HG02759 (cell line): ENCODE measurements around the gene RAB3GAP2.
"Not testable (repeated sequence)": the region's sequence is repeated elsewhere in the genome, so short reads cannot be mapped to it uniquely, and the experiment has no call there.

ENCODE experiments used
- ATAC-seq: cut with Tn5 transposase; IDR thresholded peaks from one replicate; pipeline ENCODE4 v1.9.1; 2021; ENCODE audit warnings: mild to moderate bottlenecking, moderate library complexity; ENCODE audit not compliant: unreplicated experiment

The RAB3GAP2 gene

DNA sequence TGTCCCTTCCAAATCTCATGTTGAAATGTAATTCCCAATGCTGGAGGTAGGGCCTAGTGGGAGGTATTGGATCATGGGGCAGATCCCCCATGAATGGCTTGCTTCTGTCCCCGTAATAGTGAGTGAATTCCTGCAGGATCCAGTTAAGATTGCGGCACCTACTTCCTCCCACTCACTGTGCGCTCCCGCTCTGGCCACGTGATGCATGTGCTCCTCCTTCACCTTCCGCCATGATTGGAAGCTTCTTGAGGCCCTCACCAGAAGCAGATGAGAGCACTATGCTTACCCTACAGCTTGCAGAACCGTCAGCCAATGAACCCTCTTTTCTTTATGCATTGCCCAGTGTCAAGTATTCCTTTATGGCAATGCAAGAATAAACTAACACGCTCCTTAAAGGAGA, 14.9 kb upstream of the RAB3GAP2 start:
- no peak for ATAC-seq

DNA sequence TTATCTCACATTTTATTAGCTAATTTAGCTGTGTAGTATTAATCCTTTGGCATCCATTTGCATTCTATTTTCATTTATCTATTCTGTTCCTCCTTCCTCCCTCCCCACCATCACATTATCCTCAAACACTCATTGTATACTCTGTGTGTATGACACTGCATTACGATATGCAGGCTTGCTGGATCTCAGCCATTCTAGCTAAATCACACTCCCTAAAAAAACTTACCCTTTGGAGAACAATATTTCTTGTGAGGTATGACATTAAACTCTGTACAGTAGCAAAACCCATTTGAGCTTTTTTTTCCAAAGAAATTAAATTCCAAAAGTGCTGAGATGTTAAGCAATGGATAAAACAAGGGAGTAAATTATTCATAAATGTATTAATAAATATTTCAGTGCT, 11.4 kb upstream of the RAB3GAP2 start:
- no peak for ATAC-seq

- no peak for ATAC-seq
These were observed 8.9 kb upstream of the RAB3GAP2 start for GRCh38 chr1:220281159-220281574.

- no peak for ATAC-seq
These were observed 8.0 kb upstream of the RAB3GAP2 start for GRCh38 chr1:220280249-220280648.

- ATAC-seq: no peak
These were observed 6.7 kb upstream of the RAB3GAP2 start for GRCh38 chr1:220278991-220279390.

DNA sequence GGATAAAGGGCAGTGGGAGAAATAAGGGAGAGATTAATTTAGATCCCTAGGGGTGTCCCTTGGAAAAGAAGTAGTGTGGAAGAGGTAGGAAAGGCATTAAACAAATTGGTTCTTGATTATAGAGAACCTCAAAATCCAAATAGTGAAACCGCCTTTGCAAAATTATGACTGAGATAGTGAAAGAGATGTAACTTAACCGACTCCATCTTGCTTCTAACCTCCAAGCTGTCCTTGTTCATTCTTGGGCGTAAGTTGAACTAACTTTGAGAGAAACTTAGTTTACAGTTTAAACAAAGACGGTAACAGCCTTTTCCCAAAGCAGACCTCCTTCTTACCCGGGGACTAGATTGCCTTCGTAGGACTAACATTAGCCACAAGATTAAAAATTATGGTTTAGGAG, 3.2 kb upstream of the RAB3GAP2 start:
- no peak for ATAC-seq

DNA sequence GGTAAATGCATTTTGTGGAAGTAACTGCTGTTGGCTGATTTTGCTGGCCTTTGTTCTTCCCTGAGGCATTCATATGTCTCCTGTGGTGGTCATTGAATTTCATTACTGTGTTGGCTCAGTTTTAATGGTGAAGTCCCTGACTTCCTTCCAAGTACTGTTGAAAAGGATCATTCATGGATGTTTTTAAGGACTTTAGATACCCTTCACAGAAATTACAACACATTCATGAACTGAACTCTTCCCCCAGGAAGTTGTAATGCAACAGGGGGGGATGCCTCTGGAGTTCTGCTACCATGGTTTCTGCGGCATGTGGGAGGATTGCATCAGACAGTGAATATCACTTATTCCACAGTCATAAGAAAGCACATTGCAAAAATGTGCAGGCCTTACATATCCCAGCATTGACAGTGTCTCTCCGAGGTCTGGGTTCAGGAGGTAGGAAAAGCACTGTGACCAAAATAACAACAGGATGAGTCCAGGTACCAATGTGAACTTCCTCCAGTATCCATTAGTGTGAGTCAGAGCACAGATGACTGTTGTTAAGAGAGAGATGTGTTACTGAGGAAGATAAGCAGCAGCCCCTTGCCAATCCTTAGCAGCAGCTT, 2.1 kb upstream of the RAB3GAP2 start:
- ATAC-seq: no peak

- ATAC-seq: no peak
These were observed 513 bp upstream of the RAB3GAP2 start for GRCh38 chr1:220272841-220273090.

GRCh38 chr1:220271706-220272046, 577 bp downstream of the RAB3GAP2 start:
- ATAC-seq: no peak

DNA sequence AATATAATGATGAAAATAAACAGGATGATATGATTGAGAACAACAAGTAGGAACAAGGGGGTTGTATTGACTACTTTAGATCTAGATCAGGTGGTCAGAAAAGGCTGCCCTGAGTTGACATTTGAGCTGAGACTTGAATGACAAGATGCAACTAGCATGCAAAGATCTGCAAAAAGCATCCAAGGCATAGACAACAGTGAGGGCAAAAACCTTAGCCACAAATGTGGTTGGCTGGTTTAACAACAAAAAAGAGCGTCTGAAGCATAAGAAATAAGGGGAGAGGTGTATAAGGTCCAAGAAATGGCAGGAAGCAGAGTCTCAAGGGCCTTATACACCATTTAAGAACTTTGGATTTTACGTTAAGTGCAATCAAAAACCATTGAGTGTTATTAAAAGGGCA, 3.2 kb downstream of the RAB3GAP2 start:
- ATAC-seq: no peak

DNA sequence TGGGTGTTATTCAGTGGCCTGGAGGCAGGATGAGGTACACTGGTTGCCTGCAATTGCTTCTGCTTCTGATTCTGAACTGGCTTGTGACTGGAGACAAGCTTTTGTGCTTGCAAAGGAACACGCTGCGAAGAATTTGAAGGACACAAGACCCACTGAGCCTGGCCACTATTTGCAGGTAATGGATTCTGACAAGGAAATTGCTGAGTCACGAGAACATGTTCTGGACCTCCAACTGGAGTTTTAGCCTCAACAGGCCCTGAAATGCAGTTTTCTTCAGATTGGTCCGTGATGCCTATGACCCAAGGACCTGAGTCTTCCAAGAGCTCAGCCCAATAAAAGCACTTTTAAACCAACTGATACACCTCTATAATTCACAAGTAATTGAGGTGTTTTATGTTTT, 4.6 kb downstream of the RAB3GAP2 start:
- no peak for ATAC-seq

GRCh38 chr1:220260228-220260627, 12.0 kb downstream of the RAB3GAP2 start:
- not testable (repeated sequence) for ATAC-seq

GRCh38 chr1:220259756-220260155, 12.5 kb downstream of the RAB3GAP2 start:
- not testable (repeated sequence) for ATAC-seq

DNA sequence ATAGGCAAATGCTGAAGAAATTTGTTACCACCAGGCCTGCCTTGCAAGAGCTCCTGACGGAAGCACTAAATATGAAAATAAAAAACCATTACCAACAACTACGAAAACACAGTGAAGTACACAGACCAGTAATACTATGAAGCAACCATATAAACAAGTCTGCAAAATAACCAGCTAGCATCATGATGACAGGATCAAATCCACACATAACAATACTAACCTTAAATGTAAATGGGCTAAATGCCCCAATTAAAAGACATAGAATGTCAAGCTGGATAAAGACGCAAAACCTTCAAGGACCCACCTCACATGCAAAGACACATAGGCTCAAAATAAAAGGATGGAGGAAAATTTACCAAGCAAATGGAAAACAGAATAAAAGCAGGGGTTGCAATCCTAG, 16.1 kb downstream of the RAB3GAP2 start:
- ATAC-seq: not testable (repeated sequence)

- no peak for ATAC-seq
These were observed 17.0 kb downstream of the RAB3GAP2 start for GRCh38 chr1:220255204-220255603.

DNA sequence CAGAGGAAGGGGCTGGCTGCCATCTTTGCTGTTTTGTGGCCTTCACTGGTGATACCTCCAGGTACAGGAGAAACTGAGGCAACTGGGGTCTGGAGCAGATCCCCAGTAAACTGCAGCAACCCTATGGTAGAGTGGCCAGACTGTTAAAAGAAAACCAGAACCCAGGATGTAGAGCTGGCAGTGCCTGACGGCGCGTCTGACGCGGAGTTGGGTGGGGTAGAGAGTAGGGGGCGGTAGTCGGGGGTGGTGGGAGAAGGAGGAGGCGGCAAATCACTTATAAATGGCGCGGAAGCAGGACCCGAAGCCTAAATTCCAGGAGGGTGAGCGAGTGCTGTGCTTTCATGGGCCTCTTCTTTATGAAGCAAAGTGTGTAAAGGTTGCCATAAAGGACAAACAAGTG, 19.0 kb downstream of the RAB3GAP2 start:
- not testable (repeated sequence) for ATAC-seq

DNA sequence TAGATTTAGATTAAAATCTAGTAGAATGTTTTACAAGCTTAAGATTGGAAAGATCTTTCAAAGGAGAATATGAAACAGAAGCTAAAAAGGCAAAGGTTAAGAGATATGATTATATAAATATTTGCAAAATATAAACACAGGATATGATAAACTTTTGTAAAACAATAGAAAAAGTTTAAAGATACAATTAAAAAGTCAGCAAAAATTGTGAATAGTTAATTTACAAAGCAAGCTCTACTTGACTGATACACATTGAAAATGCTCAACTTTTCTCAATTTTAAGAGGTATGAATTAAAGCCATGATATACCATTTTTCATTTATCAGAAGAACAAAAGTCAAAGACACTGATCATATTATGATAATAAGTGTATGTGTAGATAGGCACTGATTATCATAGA, 21.0 kb downstream of the RAB3GAP2 start:
- ATAC-seq: no peak

DNA sequence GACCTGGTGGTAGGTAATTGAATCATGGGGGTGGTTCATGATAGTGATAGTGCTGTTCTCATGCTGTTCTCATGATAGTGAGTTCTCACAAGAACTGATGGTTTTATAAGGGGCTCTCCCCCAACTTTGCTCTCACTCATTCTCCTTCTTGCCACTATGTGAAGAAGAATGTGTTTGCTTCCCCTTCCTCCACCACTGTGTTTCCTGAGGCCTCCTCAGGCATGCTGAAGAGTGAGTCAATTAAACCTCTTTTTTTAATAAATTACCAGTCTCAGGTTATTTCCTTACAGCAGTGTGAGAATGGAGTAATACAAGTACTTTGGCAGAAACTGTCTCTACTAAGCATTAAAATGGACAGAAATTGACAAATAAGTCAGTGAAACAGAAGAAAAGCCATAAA, 21.6 kb downstream of the RAB3GAP2 start:
- ATAC-seq: no peak

- ATAC-seq: no peak
These were observed 22.7 kb downstream of the RAB3GAP2 start for GRCh38 chr1:220249522-220249921.

- not testable (repeated sequence) for ATAC-seq
These were observed 23.5 kb downstream of the RAB3GAP2 start for GRCh38 chr1:220248715-220249265.

- ATAC-seq: not testable (repeated sequence)
These were observed 26.4 kb downstream of the RAB3GAP2 start for GRCh38 chr1:220245900-220246299.

DNA sequence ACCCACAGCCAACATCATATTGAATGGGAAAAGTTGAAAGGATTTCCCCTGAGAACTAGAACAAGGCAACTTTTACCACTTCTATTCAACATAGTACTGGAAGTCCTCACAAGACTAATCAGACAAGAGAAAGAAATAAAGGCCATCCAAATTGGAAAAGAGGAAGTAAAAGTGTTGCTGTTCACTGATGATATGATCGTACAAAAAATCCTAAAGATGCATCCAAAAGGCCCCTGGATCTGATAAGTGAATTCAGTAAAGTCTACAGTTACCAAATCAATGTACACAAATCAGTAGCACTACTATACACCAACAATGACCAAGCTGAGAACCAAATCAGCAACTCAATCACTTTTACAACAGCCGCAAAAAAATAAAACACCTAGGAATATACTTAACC, 28.3 kb downstream of the RAB3GAP2 start:
- ATAC-seq: no peak

DNA sequence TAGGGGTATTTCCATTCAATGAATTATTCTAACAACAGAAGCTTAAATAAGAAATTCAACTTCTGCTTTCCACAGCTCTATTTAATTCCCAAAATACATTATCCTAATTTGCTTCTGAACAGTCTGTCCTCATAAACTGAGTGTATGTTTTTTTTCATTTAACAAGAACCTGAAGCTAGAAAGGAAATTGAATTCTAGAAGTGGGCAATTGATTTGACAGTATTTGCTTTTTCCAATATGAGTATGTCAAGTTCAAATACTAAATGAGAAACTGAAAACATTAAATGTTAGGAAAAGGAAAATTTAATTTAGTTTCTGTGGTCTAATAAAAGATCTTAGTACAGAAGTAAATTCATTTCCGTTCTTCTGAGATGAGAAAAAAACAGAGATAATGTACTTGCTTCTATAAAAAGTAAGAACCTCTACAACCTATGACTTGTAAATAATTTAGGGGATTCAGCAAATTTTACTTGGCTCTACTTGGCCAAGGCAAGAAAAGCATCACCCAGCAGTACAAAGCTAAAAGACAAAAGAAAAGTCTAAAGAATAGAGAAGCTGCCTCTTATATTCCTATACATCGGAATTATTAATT, 31.1 kb downstream of the RAB3GAP2 start:
- ATAC-seq: no peak
